B cell (primary cell): ENCODE data around the gene EIF2B2.

Source experiments
- CTCF ChIP-seq: fragments of 200-600 bp; IDR thresholded peaks from one replicate; pipeline ENCODE4 v1.8.0; 2022; ENCODE audit warnings: antibody characterized with exemption, mild to moderate bottlenecking
- EZH2 ChIP-seq: IDR thresholded peaks from 2 replicates; pipeline ENCODE4 v1.6.1; 2012; ENCODE audit warnings: borderline replicate concordance, low read depth, mild to moderate bottlenecking, moderate library complexity, low read length; ENCODE audit not compliant: insufficient read depth, poor library complexity, severe bottlenecking

GRCh38 chr14:75001261-75001660, 1.5 kb upstream of the EIF2B2 start:
- TF ChIP-seq EZH2 (no peak), CTCF (no peak)
